22Rv1 (cell line): ENCODE measurements around the gene ZNF385D.

ENCODE experiments used
- CTCF ChIP-seq: fragments of 450-650 bp; IDR thresholded peaks from 2 replicates; pipeline ENCODE4 v1.5.1; 2017; ENCODE audit warnings: mild to moderate bottlenecking
- ZFX ChIP-seq: fragments of 450-650 bp; IDR thresholded peaks from 2 replicates; pipeline ENCODE4 v1.6.1; 2017; ENCODE audit warnings: antibody characterized with exemption, borderline replicate concordance

DNA sequence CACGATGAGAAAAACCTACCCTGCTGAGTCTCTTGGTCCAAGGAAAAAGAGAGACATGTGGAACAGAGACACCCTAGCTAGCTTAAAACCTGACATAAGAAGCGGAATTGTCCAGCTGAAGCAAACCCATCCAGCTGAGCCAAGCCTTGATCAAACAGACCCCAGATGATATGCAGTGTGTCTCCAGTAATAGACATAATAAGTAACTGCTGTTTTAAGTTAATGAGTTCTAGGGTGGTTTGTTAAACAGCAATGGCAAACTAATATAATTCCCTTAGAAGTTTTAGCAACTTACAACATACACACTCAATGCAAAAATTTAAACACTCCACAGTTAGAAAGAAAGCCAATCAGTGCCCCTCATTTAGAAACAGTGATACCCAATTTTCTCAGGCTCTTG lies 26.8 kb upstream of the ZNF385D start:
- TF ChIP-seq CTCF: no peak
- TF ChIP-seq ZFX: no peak
